Ectodermal cell (in vitro differentiated cells): ENCODE results near the gene IL17RE.
"Not testable (repeated sequence)": the region's sequence is repeated elsewhere in the genome, so short reads cannot be mapped to it uniquely, and the experiment has no call there.

Experiments used
- H3K27ac ChIP-seq: 2 replicates; pipeline ENCODE4 v1.7.0; 2013; ENCODE audit warnings: mild to moderate bottlenecking, low read depth, low read length; ENCODE audit not compliant: insufficient read depth, poor library complexity, severe bottlenecking
- H3K27me3 ChIP-seq: 2 replicates; pipeline ENCODE4 v1.7.0; 2013; ENCODE audit warnings: mild to moderate bottlenecking, low read length; ENCODE audit not compliant: insufficient read depth, control insufficient read depth, poor library complexity, severe bottlenecking
- H3K36me3 ChIP-seq: one replicate; pipeline ENCODE4 v1.7.0; 2013; ENCODE audit warnings: low read length; ENCODE audit not compliant: control insufficient read depth, insufficient read depth
- H3K4me1 ChIP-seq: one replicate; pipeline ENCODE4 v1.7.0; 2013; ENCODE audit warnings: low read length; ENCODE audit not compliant: control insufficient read depth, insufficient read depth
- H3K4me3 ChIP-seq: 2 replicates; pipeline ENCODE4 v1.7.0; 2013; ENCODE audit warnings: low read depth, low read length, control low read depth; ENCODE audit not compliant: insufficient read depth
- H3K9me3 ChIP-seq: 2 replicates; pipeline ENCODE4 v1.7.0; 2013; ENCODE audit warnings: mild to moderate bottlenecking, low read length, moderate library complexity; ENCODE audit not compliant: control insufficient read depth
- WGBS, 2 experiments: methylation state at CpG; one replicate each; pipeline ENCODE4 v1.1.7; 2013; ENCODE audit warnings: missing lambda C conversion rate in 2 of 2; 5-methylcytosine and 5-hydroxymethylcytosine counted together

The IL17RE gene

DNA sequence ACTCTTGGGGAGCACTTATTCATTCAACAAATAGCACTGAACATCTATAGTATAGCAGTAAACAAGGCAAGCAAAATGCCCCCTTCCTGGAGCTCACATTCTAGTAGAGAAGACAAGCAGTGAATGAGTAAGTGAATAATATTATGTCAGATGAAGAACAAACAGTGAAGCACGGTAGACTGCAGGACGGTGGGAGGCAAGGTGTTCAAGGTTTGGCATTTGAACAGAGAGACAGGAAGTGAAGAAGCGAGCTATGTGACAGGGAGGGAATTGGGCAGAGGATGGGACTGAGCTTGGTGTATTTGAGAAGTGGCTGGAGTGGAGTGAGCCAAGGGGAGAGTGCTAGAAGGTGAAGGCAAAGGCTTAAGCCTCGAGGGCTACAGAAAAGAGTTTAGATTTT lies 32.3 kb downstream of the IL17RE start:
- Histone ChIP-seq H3K4me1 (peaks cover 11% of the 10 kb centered on the region), H3K36me3 (peaks cover 4% of the 10 kb centered on the region), H3K9me3 (no peaks in the 10 kb centered on the region), H3K27me3 (peaks cover 6% of the 10 kb centered on the region), H3K27ac (no peak overlapping the region), H3K4me3 (no peak overlapping the region)
- 79 to 81% methylated on average over 4 of the region's 4 CpGs for WGBS, 2 experiments

- 92 to 96% methylated on average over 5 of the region's 5 CpGs for WGBS, 2 experiments
- H3K4me1 ChIP-seq, result peaks cover 11% of the 10 kb centered on the region
- H3K27ac ChIP-seq, result no peak overlapping the region
- H3K27me3 ChIP-seq, result peaks cover 6% of the 10 kb centered on the region
- H3K36me3 ChIP-seq, result peaks cover 4% of the 10 kb centered on the region
- no peak overlapping the region for H3K4me3 ChIP-seq
- H3K9me3 ChIP-seq, result no peaks in the 10 kb centered on the region
These were observed 33.4 kb downstream of the IL17RE start for GRCh38 chr3:9935966-9936510.

DNA sequence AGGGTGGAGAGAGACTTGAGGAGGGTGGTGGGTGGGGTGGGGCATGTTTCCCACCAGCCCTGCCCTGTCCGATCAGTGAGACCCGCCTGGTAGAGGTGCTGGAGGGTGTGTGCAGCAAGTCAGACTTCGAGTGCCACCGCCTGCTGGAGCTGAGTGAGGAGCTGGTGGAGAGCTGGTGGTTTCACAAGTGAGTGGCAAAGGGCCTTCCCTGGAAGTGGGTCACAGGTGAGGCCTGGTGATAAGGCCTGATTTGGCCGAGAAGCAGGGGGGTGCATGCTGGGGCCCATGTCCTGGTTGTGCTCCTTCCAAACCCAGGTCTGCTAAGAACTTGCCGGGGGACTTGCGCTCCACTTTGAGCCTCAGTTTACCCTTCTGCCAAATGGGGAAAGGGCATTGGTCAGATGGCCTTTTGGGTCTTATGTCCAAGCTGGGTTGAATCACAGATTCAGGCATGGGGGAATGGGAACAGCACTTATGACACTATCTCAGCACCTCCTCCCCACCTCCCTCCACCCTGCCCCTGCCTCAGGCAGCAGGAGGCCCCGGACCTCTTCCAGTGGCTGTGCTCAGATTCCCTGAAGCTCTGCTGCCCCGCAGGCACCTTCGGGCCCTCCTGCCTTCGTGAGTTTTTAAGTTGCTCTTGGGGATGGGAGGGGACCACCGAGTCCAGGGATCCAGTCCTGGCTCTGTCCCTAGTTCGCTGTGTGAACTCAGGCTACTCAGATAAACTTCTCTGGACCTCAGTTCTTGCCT lies 35.0 kb downstream of the IL17RE start:
- H3K27ac ChIP-seq, result no peak overlapping the region
- WGBS, 2 experiments, result 95 to 96% methylated on average over 13 of the region's 13 CpGs
- H3K36me3 ChIP-seq, result peaks cover 4% of the 10 kb centered on the region
- H3K9me3 ChIP-seq, result no peaks in the 10 kb centered on the region
- H3K4me1 ChIP-seq, result peaks cover 11% of the 10 kb centered on the region
- H3K4me3 ChIP-seq, result no peak overlapping the region
- peaks cover under 1% of the 10 kb centered on the region for H3K27me3 ChIP-seq

- 88 to 94% methylated on average over 1 of the region's 2 CpGs for WGBS, 2 experiments
- peaks cover 7% of the 10 kb centered on the region for H3K4me1 ChIP-seq
- no peak overlapping the region for H3K4me3 ChIP-seq
- H3K27me3 ChIP-seq, result no peaks in the 10 kb centered on the region
- H3K36me3 ChIP-seq, result peaks cover 4% of the 10 kb centered on the region
- H3K9me3 ChIP-seq, result no peaks in the 10 kb centered on the region
- peak overlapping the region; percentile 60 for H3K27ac ChIP-seq
These were observed 36.3 kb downstream of the IL17RE start for GRCh38 chr3:9938966-9939365.

- H3K27me3 ChIP-seq, H3K4me3 ChIP-seq, H3K27ac ChIP-seq, H3K9me3 ChIP-seq, H3K4me1 ChIP-seq, H3K36me3 ChIP-seq: not testable (repeated sequence)
- WGBS, 2 experiments, result 92 to 93% methylated on average over 24 to 30 of the region's 32 CpGs
These were observed 37.3 kb downstream of the IL17RE start for GRCh38 chr3:9939906-9940305.

DNA sequence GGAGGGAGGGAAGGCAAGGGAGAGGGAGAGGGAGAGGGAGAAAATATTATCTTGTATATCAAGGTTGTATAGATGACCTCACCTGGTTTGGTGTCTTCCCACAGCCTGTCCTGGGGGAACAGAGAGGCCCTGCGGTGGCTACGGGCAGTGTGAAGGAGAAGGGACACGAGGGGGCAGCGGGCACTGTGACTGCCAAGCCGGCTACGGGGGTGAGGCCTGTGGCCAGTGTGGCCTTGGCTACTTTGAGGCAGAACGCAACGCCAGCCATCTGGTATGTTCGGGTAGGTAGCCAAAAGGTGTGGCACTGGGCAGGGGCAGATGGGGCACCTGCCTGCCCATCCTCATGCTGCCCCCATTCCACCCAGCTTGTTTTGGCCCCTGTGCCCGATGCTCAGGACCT lies 38.1 kb downstream of the IL17RE start:
- H3K4me1 ChIP-seq, result no peaks in the 10 kb centered on the region
- H3K36me3 ChIP-seq, result peaks cover 4% of the 10 kb centered on the region
- no peaks in the 10 kb centered on the region for H3K27me3 ChIP-seq
- 96 to 98% methylated on average over 10 of the region's 10 CpGs for WGBS, 2 experiments
- no peaks in the 10 kb centered on the region for H3K9me3 ChIP-seq
- no peak overlapping the region for H3K27ac ChIP-seq
- H3K4me3 ChIP-seq, result no peak overlapping the region

DNA sequence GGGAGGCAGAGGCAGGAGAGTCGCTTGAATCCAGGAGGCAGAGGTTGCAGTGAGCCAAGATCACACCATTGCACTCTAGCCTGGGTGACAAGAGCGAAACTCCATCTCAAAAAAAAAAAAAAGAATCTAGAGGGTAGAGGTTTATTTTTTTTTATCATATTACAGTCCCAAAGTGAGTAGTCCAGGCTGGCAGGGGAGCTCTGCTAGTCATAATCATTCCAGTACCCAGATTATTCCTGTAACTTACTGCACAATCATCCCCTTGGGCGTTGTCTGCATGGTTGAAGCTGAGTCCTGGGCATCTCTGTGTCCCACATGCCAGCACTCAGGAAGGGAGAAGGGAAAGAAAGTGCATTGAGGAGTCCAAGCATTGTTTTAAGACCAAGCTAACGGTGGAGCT lies 39.5 kb downstream of the IL17RE start:
- H3K4me3 ChIP-seq, result no peak overlapping the region
- 84% methylated on average over 3 of the region's 4 CpGs for WGBS, 2 experiments
- no peaks in the 10 kb centered on the region for H3K9me3 ChIP-seq
- peaks cover 4% of the 10 kb centered on the region for H3K36me3 ChIP-seq
- H3K4me1 ChIP-seq, result no peaks in the 10 kb centered on the region
- H3K27ac ChIP-seq, result no peak overlapping the region
- peaks cover 3% of the 10 kb centered on the region for H3K27me3 ChIP-seq

DNA sequence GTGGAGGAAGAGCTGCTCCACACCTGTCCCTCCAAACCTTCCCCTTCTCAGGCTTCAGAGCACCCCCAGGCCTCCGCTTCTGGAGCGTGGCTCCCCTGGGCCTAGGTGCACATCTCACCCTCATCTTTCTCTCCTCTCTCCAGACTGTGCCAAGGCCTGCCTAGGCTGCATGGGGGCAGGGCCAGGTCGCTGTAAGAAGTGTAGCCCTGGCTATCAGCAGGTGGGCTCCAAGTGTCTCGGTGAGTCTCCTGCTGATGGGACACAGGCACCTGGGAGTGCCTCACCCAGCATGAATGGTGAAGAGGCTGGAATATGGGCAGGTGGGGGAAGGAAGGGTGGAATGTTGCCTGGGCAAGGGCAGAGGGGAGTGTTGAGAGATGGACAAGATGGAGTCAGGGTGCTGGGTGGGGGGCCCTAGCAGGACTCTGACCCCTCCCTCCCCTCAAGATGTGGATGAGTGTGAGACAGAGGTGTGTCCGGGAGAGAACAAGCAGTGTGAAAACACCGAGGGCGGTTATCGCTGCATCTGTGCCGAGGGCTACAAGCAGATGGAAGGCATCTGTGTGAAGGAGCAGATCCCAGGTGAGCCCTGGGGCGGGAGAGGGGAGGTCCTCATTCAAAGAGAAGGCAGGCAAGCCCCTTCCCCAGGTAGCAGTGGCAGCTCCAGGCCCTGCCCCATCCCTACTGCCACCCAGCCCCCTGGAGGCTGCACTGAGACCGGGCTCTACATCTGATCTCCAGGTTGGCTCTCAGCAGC lies 40.5 kb downstream of the IL17RE start:
- 91% methylated on average over 11 of the region's 11 CpGs for WGBS, 2 experiments
- Histone ChIP-seq H3K27me3 (peaks cover 3% of the 10 kb centered on the region), H3K4me3 (no peak overlapping the region), H3K4me1 (no peaks in the 10 kb centered on the region), H3K9me3 (no peaks in the 10 kb centered on the region), H3K27ac (no peak overlapping the region), H3K36me3 (no peaks in the 10 kb centered on the region)

DNA sequence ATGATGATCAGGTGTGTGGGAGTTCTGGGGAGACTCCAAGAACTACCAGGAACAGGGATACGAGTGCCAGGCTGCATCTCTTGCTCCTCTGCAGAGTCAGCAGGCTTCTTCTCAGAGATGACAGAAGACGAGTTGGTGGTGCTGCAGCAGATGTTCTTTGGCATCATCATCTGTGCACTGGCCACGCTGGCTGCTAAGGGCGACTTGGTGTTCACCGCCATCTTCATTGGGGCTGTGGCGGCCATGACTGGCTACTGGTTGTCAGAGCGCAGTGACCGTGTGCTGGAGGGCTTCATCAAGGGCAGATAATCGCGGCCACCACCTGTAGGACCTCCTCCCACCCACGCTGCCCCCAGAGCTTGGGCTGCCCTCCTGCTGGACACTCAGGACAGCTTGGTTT lies 41.6 kb downstream of the IL17RE start:
- Histone ChIP-seq H3K4me3 (no peak overlapping the region), H3K27me3 (peaks cover 3% of the 10 kb centered on the region), H3K9me3 (no peaks in the 10 kb centered on the region), H3K36me3 (peaks cover 4% of the 10 kb centered on the region), H3K27ac (no peak overlapping the region), H3K4me1 (no peaks in the 10 kb centered on the region)
- WGBS, 2 experiments, result 95 to 97% methylated on average over 11 of the region's 11 CpGs

GRCh38 chr3:9945358-9945757 lies 42.7 kb downstream of the IL17RE start:
- Histone ChIP-seq H3K9me3 (no peaks in the 10 kb centered on the region), H3K36me3 (peaks cover 4% of the 10 kb centered on the region), H3K4me1 (no peaks in the 10 kb centered on the region), H3K27me3 (peaks cover 3% of the 10 kb centered on the region), H3K4me3 (no peak overlapping the region), H3K27ac (no peak overlapping the region)
- 91 to 94% methylated on average over 10 of the region's 10 CpGs for WGBS, 2 experiments
